GM18517 (cell line): Measurements from ENCODE around the gene EYS.
"Not testable (repeated sequence)": the region's sequence is repeated elsewhere in the genome, so short reads cannot be mapped to it uniquely, and the experiment has no call there.

Experiments
- ATAC-seq: cut with Tn5 transposase; IDR thresholded peaks from one replicate; pipeline ENCODE4 v1.9.1; 2021; ENCODE audit warnings: mild to moderate bottlenecking, moderate library complexity; ENCODE audit not compliant: unreplicated experiment

The EYS gene

DNA sequence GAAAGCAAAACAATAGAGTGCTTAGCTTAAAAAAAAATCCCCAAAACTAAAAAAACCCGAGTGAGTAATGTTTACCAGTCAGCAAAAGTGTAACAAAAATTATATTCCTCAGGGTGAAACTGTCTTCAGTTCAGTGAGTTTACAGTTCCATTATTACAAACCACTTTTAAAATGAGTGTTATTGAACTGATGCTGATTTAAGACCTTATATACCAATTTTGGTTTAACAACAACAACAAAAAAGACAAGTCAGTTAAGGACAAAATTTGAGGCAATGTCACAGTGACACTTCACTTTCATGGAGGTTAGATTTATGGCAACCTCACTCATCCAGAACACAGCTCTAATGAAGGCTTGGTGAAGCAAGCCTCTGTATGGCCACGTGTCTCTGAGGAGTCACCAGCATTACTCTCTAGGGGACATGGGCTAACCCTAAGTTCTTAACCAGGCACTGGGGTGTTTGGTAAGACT, 1440.6 kb downstream of the EYS start:
- peak; percentile 91 for ATAC-seq

DNA sequence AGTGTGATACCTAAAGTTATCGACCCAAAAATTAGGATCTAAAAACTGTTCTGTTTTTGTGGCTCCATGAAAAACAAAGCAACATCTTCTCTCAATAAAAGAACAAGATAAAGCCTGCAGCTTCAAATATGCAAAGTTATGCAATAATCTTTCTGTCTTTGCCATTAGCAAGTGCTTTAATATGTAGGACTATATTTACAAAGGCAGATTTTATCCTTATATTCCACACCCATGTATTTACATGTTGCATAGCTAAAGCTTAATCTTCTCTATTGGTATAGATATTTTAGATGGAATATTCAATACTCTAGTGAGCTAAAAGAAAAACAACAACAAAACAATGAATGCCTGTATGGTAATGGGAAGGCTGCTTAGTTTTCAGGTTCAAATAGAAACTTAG, 1443.2 kb downstream of the EYS start:
- no peak for ATAC-seq

DNA sequence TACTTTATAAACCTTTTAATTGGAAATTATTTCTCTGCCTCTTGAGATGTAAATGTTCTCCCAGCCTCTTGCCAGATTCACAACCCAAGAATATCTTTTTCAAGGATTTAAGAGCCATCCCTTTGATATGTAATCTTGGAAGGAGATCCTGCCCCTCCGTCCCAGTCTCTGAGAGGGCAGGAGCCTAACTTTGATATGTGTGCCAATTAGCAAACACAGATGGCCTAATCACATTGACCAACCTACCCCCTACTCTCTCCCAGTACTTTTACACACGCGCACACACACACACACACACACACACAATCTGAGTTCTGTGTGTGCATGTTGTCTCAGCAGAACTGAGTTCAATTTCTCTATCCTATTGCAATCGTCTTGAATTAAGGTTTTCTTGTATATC, 1447.7 kb downstream of the EYS start:
- ATAC-seq, result no peak

DNA sequence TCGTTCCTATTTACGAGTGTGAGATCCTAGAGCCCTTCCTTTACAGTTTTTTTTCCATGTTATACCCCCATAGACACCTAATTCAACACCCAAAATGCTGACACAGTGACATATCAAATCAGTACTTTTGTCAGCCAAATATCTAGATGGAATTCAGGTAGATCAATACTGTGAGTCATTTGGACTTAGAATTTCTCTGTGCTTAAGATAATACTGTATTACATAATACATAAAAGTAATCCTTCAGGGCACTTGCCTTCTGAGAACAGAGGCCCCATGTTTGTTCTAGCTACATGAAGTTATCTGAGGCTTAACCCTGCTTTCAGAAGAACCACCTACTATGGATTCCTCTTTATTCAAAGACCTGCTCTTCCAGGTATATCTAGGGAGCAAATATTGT, 1448.3 kb downstream of the EYS start:
- no peak for ATAC-seq

DNA sequence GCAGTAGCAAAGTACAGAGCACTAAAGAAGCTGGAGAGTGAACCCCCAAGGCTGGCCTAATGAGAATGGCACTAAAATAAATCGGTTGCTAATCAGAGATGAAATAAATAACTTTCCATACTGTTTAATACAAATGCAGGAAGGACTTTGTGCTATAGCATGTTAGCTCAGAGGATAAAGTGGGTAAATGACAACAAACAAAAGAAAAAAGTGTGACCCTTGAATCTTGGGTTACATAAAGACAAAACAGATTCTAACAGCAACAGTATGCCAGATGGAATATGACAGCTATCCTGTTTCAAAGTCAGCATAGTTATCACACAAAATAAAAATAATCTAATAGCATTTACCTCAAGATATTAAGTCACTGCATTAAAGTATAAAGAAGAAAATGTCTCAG, 1448.7 kb downstream of the EYS start:
- ATAC-seq, result no peak

DNA sequence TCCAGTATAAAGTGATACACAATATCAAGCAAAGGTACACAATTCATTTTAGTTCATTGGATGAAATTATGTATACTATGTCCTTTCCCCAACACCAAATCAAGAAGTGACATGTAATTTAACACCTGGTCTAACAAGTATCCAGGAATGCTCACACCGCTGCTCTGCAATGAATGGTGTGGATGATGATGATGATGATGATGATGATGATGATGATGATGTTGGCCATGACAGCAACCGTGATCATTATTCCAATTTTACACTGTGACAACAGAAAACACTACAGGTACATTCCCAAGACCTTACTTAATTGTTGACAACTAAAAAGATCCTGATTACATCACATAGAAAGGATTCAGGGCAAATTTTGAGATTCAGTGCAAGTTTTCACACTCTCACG, 1449.4 kb downstream of the EYS start:
- no peak for ATAC-seq

DNA sequence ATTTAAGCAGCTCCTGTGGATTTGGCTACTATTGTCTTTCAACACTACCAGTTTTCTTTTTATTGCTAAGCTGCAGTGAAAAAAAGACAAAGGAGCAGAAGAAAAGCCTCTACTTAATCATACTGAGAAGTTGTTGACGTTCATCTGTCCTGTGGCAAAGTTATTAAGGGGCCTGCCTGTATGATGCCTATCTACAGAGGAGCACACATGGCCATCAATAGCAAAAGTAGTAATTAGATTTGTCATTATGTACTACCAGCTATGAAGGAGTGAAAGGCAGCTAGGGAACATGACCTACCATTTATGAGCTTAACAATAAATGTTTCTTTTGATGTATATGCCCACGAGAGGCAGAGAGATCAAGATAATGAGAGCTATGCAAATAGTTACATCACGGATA, 1450.5 kb downstream of the EYS start:
- no peak for ATAC-seq

DNA sequence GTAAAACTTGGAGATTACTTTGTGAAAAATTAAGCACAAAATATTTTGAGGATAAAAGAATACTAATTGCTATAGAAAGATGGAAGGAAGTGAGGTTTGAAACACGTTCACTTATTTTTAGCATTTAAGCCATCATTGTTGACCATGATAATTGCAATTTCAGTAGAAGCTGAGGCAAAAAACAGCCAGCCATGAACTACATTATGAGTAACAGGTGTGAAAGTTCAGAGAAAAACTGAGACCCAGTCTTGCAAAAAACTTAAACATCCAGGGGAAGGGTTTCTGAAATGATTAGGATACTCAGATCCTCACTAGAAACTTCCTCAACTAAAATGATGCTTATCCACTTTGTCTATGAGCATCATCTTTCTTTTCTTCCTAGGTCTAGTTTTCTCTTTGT, 1452.0 kb downstream of the EYS start:
- ATAC-seq, result no peak

DNA sequence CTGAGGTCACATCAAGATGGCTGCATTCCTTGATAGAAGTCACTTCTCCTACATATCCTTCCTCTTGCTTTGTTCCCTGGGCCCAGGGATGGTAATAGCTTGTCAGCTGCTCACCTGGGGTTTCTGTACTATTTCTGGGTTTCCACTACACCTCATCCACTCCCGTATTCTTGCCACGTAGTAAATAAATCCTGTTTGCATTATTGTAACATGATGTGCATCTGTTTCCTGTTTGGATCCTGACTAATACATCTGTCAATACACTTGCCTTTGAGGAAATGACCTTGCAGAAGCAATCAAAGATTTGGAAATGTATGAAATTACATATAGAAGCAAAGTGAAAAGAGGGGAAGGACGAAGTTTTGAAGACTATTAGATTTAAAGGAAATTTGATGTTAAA, 1452.5 kb downstream of the EYS start:
- ATAC-seq, result no peak

DNA sequence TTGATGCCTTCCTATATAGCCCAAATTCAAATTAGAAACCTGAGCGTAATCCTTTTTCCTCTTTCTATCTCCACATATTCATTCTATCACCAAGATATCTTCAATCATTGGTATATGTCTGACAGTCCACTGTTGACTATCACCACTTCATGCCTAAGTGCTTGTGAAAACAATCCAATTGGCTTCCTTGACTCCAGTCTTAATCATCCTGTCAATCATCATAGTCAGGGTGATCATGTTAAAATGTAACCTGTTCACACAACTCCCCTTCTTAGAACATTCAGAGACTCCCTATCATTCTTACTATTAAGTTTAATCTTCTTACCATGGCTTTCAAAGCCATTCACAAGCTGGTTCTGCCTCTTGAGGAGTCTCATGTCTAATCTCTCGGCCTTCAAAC, 1454.8 kb downstream of the EYS start:
- no peak for ATAC-seq

DNA sequence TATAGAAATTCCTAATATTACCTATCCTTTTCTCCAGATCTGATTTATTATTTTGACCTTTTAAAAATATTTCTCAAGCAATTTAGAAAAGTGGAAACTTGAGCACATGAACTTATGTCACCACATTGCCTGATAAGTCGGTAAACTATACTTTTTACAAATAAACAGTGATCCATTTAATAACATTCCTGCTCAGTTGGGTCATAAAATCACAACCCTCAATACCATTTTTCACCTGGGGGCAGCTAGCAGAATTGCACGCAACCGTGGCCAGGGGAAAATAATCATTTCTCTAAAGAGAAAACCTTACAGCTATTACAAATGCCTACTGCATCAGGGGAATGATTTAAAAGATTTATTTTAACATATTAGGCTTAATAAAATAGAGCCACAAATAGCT, 1456.9 kb downstream of the EYS start:
- no peak for ATAC-seq

DNA sequence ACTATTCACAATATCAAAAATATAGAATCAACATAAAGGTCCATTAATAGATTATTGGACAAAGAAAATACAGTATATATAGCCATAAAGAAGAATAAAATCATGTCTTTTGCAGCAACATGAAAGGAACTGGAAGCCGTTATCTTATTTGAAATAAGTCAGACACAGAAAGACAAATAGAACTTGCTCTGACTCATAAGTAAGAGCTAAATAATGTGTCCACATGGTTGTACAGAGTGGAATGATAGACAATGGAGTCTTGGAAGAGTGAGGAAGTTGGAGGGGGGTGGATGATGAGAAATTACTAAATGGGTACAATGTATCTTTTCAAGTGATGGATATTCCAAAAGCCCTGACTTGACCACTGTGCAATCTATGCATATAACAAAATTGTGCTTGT, 1457.9 kb downstream of the EYS start:
- ATAC-seq, result no peak

DNA sequence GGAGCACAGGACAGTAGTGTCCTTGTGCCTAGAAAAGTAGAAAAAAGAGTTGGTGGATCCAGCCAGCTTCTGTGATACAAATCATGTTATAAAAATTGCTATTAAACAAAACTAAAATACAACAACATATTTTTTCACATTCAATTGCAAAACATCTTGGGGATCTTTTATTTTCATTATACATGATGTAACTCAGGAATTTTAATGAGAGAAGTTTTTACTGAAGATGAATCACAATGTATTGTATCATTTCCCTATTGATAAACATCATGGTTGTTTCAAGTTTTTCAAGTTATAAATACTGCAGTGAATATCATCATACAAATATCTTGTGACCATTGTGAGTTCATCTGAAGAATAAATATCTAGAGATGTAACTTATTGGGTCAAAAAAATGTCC, 1463.4 kb downstream of the EYS start:
- ATAC-seq, result no peak

DNA sequence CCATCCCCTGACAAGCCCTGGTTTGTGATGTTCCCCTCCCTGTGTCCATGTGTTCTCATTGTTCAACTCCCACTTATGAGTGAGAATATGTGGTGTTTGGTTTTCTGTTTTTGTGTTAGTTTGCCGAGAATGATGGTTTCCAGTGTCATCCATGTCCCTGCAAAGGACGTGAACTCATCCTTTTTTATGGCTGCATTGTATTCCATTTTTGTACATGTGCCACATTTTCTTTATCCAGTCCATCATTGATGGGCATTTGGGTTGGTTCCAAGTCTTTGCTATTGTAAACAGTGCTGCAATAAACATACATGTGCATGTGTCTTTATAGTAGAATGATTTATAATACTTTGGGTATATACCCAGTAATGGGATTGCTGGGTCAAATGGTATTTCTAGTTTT, 1468.1 kb downstream of the EYS start:
- ATAC-seq, result not testable (repeated sequence)

DNA sequence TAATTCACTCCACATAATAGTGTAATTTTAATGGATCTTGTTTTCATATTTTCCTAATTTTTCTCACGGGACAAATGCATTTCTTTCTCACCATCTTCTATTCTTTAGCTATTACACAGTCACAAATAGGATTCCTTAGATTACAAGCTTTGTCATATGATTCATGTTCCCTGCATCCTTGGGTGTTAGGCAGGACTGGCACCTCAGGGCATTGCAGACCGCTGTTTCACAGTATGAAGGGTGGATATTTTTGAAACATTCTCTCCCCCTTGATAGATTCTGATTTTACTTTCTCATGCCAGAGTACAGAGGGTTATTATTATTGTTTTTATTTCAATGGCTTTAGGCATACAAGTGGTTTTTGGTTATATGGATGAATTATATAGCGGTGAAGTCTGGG, 1469.0 kb downstream of the EYS start:
- no peak for ATAC-seq

DNA sequence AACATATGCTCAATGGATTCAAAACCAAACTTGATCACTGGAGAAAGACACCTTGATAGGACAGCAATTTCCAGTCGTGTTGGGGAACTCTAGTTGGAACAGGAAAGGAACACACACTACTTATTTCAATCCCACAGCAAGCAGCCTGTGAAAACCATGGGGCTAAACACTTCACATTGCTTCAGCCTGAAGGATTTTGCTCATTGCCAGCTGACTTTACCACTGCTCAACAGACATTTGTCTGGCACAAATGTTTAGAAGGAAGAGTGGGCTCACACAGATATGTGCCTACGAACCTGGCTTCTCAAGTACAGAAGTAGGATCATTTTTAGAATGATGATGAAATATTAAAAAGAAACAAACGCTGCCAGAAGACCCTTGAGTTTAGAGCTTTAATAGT, 1473.3 kb downstream of the EYS start:
- no peak for ATAC-seq

DNA sequence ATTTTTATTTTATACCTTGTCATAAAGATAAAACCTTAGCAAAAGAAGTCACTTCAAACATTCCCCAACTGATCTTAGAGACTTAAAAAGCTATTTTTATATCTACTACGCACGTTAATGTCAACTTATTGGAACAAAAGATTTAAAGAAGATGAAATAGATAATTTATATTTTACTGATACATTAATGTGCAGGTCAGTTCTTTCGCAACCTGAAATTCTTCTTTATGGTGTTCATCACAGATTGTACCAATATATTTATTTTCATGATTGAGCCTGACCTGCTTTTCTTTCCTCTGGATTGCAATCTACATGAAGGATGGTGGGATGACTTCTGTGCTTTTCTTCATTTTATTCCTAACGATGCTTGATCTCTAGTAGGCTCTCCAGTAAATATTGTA, 1475.1 kb downstream of the EYS start:
- ATAC-seq, result no peak

DNA sequence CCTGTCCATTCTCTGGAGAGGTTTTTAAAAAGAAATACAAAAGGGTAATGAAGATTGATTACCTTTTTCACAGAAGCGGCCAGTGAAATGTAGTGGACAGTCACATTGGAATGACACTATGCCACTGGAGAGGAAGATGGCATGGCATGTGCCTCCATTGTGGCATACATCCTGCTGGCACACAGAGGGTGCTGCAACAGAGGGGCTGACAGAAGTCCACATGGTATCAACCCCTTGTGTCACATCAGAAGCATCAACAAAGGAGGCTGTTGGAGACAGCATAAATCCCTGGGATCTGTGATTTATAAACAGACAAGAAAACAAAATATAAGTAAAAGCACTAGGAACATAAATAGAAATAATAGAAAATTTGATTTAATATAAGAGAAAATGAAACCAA, 1476.5 kb downstream of the EYS start:
- no peak for ATAC-seq

DNA sequence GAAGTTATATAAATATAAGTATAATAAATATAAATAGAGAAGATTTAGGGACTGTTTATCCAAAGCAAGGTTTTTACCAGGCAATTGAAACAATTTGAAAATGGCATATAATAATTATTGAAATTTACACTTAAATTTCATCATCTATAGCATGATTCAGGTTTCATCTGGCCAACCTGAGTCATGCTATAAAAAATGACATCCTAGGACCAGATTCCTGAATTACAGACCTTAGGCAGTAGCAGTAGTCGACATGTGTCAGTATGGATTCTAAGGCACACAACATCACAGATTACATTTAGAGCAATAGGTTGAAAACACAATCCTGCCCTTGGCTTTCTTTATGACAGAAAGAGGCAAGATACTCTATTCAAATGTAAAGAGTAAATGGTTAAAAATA, 1479.2 kb downstream of the EYS start:
- ATAC-seq, result no peak

DNA sequence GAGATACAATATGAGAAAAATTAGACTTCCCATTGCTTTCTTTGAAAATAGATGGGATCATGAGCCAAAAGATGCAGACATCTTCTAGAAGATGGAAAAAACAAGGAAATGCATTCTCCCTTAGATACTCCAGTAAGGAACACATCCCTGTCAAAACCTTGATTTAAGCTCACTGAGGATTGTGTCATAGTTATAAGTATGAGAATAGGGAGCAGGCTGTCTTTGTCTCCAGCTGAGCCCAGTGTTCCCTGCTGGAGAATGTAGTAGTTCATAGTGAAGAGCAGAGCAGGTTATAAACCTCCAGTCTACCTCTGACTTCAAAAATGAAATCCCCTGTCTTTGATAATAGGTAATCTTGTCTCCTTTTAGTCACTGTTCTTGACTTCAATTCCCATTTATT, 1481.5 kb downstream of the EYS start:
- ATAC-seq, result no peak

DNA sequence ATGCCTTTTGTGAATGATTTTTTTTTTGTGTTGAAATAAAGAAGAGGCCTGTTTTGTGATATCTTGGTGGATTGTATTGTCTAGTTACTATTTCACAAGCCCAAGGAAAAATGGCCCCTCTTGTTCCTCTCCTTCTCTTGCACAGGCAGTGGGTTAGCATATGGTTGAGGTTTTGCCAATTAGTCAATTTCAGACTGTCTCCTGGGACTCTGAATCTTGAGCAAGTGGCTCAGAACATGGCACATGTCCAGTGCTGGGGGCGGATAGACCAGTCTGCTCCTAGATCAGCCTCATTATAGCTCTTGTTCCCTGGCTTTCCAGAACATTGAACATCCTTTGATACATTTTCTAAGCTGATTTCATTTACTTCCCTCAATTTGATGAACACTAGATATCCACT, 1482.2 kb downstream of the EYS start:
- no peak for ATAC-seq

DNA sequence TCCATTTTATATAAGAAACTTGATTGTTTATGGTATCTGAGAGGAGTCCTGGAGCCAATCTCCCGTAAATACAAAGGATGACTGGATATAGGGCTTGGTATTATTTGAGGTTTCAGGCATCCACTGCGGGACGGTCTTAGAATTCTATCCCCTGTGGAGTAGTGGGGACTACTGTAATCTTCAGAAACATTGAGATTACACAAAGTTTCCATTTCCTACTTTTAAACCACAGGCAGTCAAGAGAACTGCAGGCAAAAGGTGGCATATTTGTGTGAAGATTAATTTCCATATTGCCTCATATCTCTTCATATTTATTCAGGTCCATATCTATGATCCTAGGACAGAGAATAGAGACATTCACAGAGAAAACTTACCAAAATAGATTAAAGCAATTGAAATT, 1485.2 kb downstream of the EYS start:
- ATAC-seq, result no peak

DNA sequence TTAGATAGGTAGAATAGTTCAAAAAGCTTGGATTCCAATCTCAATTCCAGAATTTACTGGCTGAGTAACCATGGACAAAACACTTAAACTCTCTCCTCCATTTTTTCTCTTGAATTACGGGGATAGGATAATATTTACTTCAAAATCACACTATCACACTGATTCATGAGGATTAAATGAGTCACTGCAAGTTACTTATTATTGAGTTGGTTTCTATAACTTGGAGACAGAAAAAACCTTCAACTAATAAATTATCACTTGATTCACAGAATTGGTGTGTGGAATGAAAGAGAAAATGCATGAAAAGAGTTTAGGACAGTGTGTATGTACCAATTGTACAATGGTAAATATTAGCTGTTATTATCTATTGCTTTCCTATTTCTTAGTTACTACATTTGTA, 1486.2 kb downstream of the EYS start:
- no peak for ATAC-seq
